Loucy (cell line): Measurements from ENCODE around the gene DYNLT2.

Source experiments
- CTCF ChIP-seq: fragments of 200-600 bp; sonication (generic); conservative IDR thresholded peaks from 2 replicates; pipeline ENCODE4 v1.5.1; 2014; ENCODE audit warnings: mild to moderate bottlenecking, antibody characterized with exemption, low read length
- EZH2phosphoT487 ChIP-seq: fragments of 200-600 bp; IDR thresholded peaks from 2 replicates; pipeline ENCODE4 v1.6.1; 2018; ENCODE audit warnings: antibody characterized with exemption, mild to moderate bottlenecking, moderate library complexity, borderline replicate concordance

GRCh38 chr6:169800116-169800667 lies 48.8 kb upstream of the DYNLT2 start:
- TF ChIP-seq CTCF: no peak
- TF ChIP-seq EZH2phosphoT487: no peak
